Astrocyte of the cerebellum (primary cell): Measurements from ENCODE around the gene MAPK13.
"Not testable (repeated sequence)": the region's sequence is repeated elsewhere in the genome, so short reads cannot be mapped to it uniquely, and the experiment has no call there.

Source experiments
- DNase-seq: peaks from one replicate; pipeline ENCODE4 v3.0.0-alpha.2; 2011; ENCODE audit warnings: low read depth
- H3K4me3 ChIP-seq: 2 replicates; pipeline ENCODE4 v1.5.1; 2011; ENCODE audit warnings: mild to moderate bottlenecking, low read depth, low read length, moderate library complexity
- in situ Hi-C: cut with HindIII; loops from 2 replicates; pipeline ENCODE4 v1.10.0; 2017; ENCODE audit warnings: low sequenced_read_pairs
- TF ChIP-seq, protein P1 (sequence below): IDR thresholded peaks from 2 replicates; pipeline ENCODE4 v1.5.1; 2012; ENCODE audit warnings: low read length, low read depth, moderate library complexity, mild to moderate bottlenecking; ENCODE audit errors: missing control alignments

The MAPK13 gene

DNA sequence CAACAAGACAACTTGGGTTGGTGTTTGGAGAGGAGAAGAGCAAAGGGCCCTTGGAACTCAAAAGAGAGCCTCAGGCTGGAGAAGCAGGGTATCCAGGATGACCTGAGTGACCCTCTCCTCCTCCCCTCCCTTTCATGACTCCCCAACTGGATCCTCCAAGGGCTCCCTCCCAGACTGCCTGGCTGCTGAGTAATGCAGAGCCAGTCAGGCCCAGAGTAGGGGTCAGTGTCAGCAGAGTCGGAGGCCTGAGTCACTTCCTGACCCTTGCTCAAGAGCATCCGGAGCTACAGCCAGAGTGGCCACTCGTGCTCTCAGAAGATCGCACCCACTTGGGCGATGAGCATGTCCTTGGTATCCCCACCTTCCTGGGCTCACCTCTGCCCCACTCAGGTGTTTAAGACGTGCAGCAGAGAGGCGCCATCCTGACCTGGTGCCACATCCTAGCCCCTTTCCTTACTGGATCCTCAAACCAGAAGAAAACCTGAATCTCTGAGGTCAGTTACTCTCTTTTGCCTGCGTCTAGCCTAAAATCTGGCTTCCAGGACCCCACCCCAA lies 2.8 kb upstream of the MAPK13 start:
- TF ChIP-seq, protein P1, sequence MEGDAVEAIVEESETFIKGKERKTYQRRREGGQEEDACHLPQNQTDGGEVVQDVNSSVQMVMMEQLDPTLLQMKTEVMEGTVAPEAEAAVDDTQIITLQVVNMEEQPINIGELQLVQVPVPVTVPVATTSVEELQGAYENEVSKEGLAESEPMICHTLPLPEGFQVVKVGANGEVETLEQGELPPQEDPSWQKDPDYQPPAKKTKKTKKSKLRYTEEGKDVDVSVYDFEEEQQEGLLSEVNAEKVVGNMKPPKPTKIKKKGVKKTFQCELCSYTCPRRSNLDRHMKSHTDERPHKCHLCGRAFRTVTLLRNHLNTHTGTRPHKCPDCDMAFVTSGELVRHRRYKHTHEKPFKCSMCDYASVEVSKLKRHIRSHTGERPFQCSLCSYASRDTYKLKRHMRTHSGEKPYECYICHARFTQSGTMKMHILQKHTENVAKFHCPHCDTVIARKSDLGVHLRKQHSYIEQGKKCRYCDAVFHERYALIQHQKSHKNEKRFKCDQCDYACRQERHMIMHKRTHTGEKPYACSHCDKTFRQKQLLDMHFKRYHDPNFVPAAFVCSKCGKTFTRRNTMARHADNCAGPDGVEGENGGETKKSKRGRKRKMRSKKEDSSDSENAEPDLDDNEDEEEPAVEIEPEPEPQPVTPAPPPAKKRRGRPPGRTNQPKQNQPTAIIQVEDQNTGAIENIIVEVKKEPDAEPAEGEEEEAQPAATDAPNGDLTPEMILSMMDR: no peak
- in situ Hi-C loops: no loop called here
- no peak overlapping the region for H3K4me3 ChIP-seq
- no peak for DNase-seq

DNA sequence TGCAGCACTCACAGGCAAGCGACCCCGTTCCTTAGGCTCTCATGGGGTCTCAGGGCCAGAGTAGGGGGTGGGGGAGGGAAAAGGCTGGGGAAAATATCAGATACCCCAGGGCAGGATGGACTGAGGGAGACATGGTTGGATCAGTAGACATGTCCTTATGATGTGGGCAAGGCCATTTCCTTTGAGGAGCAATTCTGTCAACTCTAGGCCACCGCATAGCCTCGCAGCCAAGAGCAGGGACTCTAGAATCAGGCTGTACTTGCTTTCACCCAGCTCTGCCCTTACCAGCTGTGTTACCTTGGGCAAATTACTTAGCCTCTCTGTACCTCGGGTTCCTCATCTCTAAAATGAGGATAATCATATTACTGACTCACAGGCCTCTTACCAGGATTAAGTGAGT lies 2.2 kb upstream of the MAPK13 start:
- no peak overlapping the region for H3K4me3 ChIP-seq
- TF ChIP-seq, protein P1: no peak
- DNase-seq: no peak
- in situ Hi-C loops: no loop called here

DNA sequence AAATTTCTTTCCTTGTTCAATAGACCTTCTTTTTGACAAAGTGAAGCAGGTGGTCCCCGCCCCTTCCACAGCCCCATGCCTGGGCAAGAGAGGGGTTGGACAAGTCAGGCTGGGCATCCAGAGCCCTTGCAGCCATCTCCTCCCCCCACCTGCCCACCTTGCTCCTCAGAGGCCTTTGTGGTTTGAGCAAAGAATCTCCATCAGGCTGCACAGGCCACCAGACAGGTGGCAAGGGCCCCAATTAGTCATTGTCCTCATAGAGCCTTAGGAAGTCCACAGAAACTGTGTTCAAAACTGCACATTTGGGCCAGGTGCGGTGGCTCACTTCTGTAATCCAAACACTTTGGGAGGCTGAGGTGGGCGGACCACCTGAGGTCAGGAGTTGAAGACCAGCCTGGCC lies 1.5 kb upstream of the MAPK13 start:
- TF ChIP-seq, protein P1: no peak
- no peak for DNase-seq
- in situ Hi-C loops: no loop called here
- H3K4me3 ChIP-seq: no peak overlapping the region

DNA sequence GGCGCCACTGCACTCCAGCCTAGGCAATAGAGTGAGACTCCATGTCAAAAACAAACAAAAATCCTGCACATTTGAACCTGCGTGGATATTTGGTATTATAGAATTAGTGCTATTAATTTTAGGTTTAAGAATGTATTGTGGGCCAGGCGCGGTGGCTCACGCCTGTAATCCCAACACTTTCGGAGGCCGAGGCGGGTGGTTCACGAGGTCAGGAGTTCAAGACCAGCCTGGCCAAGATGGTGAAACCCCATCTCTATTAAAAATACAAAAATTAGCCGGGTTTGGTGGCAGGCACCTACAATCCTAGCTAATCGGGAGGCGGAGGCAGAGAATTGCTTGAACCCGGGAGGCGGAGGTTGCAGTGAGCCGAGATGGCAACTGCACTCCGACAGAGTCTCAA lies 979 bp upstream of the MAPK13 start:
- DNase-seq, in situ Hi-C loops, H3K4me3 ChIP-seq: not testable (repeated sequence)

DNA sequence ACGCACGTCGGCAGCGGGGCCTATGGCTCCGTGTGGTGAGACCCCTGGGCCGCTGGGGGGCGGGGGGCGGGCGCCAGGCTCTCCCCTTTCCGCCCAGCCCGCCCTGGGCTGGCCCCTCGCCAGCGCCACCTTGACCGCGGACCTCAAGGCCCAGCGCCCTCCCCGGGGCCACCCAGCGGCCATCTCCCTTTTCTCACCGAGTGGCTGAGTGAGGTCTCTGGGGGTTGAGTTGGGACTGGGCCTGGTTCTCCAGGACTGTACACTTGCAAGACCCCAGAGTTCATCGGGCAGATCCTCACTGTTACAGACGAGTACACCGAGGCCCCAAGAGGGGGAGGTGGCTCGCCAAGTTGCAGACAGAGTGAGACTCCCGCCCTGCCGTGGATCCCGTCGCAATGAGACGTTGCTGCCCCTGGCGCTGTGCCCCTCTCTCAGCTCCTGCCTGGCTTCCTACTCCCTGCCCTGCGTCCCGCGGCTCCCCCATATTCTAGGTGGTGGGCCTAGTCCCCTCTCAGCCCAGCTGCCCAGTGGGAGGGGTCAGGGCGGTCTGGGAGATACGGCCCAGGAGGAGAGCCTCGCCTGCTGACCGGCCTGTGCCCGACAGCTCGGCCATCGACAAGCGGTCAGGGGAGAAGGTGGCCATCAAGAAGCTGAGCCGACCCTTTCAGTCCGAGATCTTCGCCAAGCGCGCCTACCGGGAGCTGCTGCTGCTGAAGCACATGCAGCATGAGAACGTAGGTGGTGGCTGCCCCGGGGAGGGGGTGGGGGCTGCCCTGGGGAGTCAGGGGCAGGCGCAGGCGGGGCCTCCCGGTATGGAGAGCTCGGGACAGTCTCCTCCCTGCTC lies 576 bp downstream of the MAPK13 start:
- in situ Hi-C loops: no loop called here
- DNase-seq: no peak
- TF ChIP-seq, protein P1: no peak
- no peak overlapping the region for H3K4me3 ChIP-seq

DNA sequence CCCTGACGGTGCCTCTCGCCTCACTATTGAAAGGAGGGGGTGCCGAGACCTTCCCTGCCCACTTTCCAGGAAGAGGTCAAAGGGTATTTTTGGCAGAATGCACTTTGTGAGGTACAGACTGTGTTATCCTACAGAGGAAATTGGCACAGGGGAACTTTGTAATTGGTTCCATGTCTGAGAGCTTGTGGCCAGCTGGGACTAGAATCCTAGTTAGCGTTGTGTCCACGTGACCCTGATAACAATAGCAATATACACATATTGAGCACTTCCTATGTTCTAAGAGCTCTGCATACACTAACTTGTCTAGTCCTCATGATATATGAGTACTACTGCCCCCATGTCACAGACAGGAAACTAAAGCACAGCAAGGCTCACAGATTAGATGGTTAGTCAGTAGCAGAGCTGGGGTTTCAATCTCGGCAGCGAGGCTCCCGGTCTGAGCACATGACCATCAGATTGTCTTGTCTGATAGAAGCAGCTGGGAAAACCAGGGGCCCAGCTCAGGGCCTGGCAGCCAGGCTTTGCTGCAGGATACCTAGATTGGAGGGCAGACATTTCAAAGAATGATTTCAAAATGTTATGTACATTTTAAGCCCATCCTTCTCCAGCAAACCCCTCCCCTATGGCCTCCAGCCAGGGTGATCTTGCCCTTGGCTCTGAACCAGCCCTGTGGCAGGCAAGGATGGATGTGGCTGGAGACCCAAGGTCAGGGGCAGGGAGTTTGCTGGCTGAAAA lies 1.4 kb downstream of the MAPK13 start:
- TF ChIP-seq, protein P1: no peak
- in situ Hi-C loops: no loop called here
- no peak overlapping the region for H3K4me3 ChIP-seq
- DNase-seq: no peak

DNA sequence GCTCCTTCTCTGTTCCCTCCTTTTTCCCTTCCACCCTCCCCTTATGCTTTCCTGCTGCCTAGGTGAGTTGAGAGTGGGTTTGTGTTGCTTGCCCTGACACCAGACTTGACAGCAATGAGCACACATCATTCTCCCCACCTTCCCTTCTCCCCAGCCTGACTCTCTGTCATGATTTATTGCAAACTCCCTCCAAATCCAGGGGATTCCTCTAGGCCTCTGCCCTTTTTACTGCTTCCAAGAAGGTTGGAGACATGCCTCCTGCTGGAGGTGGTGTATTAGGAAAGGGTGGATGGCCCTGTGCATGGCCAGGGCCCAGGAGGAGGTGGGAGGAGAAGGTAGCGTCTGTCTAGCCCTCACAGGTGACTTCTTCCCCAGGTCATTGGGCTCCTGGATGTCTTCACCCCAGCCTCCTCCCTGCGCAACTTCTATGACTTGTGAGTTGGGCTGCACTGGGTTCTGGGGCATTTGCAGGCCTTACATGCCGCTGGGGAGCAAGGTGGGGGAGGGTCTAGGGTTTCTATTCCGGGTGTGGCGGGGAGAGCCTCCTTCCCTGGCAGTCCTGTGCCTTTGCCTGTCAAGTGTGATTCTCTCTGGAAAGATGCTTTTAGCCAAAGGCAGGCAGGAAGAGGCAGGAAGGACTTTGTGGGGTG lies 2.1 kb downstream of the MAPK13 start:
- no peak for DNase-seq
- TF ChIP-seq, protein P1: no peak
- no peak overlapping the region for H3K4me3 ChIP-seq
- in situ Hi-C loops: no loop called here
